Right lobe of liver (tissue), 6 donors: ENCODE measurements around the gene SRP54. TPM values are rescaled to one million over a fixed set of nuclear protein-coding genes. Genes with fewer than 3 reads are reported as not detected.

ENCODE experiments used
- ATAC-seq, 4 donors: fragments of 200-7000 bp; cut with Tn5 transposase; one replicate each; pipeline ENCODE4 v1.9.1; 2020; ENCODE audit warnings: mild to moderate bottlenecking in 4 of 4, moderate library complexity in 4 of 4
- DNase-seq, 3 donors: peaks; one replicate each; pipeline ENCODE4 v3.0.0-alpha.2; 2020
- H3K27ac ChIP-seq, 3 donors: fragments of 200-600 bp; one replicate each; pipeline ENCODE4 v1.8.0; 2022
- H3K27me3 ChIP-seq, 2 donors: fragments of 200-600 bp; one replicate each; pipeline ENCODE4 v1.8.0; 2022
- H3K36me3 ChIP-seq, 4 donors: fragments of 200-600 bp; sonication (generic) in 1 of 4; one replicate each; pipeline versions ENCODE4 v1.5.1 to v1.8.0; 2017 to 2022; ENCODE audit warnings: control low read depth in 1 of 4
- H3K4me1 ChIP-seq, 4 donors: fragments of 200-600 bp; sonication (generic) in 1 of 4; one replicate each; pipeline versions ENCODE4 v1.5.1 to v1.8.0; 2017 to 2022; ENCODE audit warnings: control low read depth in 1 of 4
- H3K4me3 ChIP-seq, 3 donors: fragments of 200-600 bp; one replicate each; pipeline ENCODE4 v1.8.0; 2022
- H3K9me3 ChIP-seq, 4 donors: fragments of 200-600 bp; sonication (generic) in 1 of 4; one replicate each; pipeline versions ENCODE4 v1.5.1 to v1.8.0; 2017 to 2022; ENCODE audit warnings: control low read depth in 1 of 4
- POLR2A ChIP-seq: fragments of 450-650 bp; IDR thresholded peaks from one replicate; pipeline ENCODE4 v1.6.1; 2017; ENCODE audit warnings: antibody characterized with exemption, mild to moderate bottlenecking
- WGBS: methylation state at CpG from one replicate; pipeline ENCODE4 v1.1.6; 2018; ENCODE audit warnings: low coverage, low lambda C conversion rate; ENCODE audit not compliant: insufficient coverage; ENCODE audit errors: missing lambda C conversion rate; 5-methylcytosine and 5-hydroxymethylcytosine counted together
- intact Hi-C, 2 donors: fragments of 100-400 bp; cut with DNase I; formaldehyde crosslinking; loops; one replicate each; pipeline versions ENCODE4 v1.11.2 to v1.14.1; 2022
- total RNA-seq, 6 experiments: library from RNA; depleted of rRNA in 2 of 6; stranded (reverse); fragments of >200 nt in 2 of 6; fragmentation: NEBNext Ultra II Directional in 3 of 6; extraction: Animal tissue kit (Norgen Biotek cat#: 25700) in 3 of 6; gene quantifications; one replicate each; pipeline versions ENCODE4 v1.1.0 to v1.2.4, GENCODE V29; 2016 to 2023
- TF ChIP-seq, protein P1 (sequence below), 4 donors: fragments of 200-600 bp in 3 of 4; fragments of 450-650 bp in 1 of 4; IDR thresholded peaks; one replicate each; pipeline versions ENCODE4 v1.5.1 to v1.8.0; 2016 to 2022; ENCODE audit warnings: antibody characterized with exemption in 4 of 4, mild to moderate bottlenecking in 2 of 4
- donor health status: DM: no; HTN: yes; CAD: no.
- donor health status: DM: no; HTN: no; CAD: no.
- donor health status: DM: no; HTN: no; CAD: no.
- donor health status: DM: no; HTN: yes; CAD: no.
- donor health status: DM: no; HTN: yes; CAD: no.

SRP54 gene
- total RNA-seq, 6 experiments from 2014 or later = 35.1 to 46.7 (median 41.0) TPM

DNA sequence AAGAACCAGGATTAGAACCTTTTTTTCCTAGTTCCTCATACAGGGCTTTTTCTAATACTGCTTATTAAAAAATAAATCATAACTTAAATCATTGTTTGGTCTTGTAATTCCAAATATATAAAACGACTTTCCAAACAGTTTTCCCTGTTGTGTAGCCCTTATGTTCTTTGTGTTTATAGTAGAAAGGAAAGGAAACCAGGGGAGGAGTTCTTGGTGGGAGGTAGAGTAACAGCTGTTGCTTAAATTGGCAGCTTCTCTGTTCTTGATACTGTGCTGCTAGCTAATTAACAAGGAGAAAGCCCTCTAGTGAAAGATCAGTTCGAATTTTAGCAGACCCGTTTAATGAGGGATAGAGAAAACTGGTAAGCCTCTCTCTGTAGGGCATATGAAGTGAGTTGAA, 15.0 kb downstream of the SRP54 start:
- H3K9me3 ChIP-seq = no peaks in the 10 kb centered on the region
- TF ChIP-seq, protein P1, sequence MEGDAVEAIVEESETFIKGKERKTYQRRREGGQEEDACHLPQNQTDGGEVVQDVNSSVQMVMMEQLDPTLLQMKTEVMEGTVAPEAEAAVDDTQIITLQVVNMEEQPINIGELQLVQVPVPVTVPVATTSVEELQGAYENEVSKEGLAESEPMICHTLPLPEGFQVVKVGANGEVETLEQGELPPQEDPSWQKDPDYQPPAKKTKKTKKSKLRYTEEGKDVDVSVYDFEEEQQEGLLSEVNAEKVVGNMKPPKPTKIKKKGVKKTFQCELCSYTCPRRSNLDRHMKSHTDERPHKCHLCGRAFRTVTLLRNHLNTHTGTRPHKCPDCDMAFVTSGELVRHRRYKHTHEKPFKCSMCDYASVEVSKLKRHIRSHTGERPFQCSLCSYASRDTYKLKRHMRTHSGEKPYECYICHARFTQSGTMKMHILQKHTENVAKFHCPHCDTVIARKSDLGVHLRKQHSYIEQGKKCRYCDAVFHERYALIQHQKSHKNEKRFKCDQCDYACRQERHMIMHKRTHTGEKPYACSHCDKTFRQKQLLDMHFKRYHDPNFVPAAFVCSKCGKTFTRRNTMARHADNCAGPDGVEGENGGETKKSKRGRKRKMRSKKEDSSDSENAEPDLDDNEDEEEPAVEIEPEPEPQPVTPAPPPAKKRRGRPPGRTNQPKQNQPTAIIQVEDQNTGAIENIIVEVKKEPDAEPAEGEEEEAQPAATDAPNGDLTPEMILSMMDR (IDR thresholded peaks at IDR 0.05) = no peak
- TF ChIP-seq POLR2A = no peak
- no peak overlapping the region for H3K4me3 ChIP-seq
- 38% methylated on average over 3 of the region's 3 CpGs for WGBS
- no peak for DNase-seq
- no peak for ATAC-seq
- H3K36me3 ChIP-seq = peaks cover 0 to 6% (median 4%) of the 10 kb centered on the region in 4 donors
- intact Hi-C loops = no loop called here
- H3K27ac ChIP-seq = peak overlapping the region in 1 of 3 donors; percentile 6
- H3K4me1 ChIP-seq = peaks cover 0 to 49% (median 11%) of the 10 kb centered on the region in 4 donors
- H3K27me3 ChIP-seq = no peaks in the 10 kb centered on the region

DNA sequence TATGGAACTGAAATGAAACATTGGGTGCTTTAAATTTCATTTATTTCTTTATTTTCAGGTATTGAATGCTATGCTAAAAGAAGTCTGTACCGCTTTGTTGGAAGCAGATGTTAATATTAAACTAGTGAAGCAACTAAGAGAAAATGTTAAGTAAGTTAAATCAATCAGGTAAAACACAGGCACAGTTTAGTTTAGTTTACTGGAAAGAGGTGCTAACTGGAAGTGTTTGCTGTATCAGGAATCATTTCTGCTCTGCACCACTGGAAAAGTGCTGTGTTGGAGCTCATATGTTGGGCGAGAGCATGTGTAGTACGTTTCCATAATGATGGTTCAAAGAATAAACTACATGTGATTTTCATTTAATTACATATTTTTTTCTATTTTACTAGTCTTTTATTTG, 16.7 kb downstream of the SRP54 start:
- peak overlapping the region; percentile 12 to 54 (median 44) for H3K27ac ChIP-seq
- no peak for DNase-seq
- no peaks in the 10 kb centered on the region for H3K27me3 ChIP-seq
- 30% methylated on average over 3 of the region's 3 CpGs for WGBS
- ATAC-seq = peak; percentile 79 to 88 (median 82)
- H3K9me3 ChIP-seq = no peaks in the 10 kb centered on the region
- intact Hi-C loops = no loop called here
- no peak overlapping the region for H3K4me3 ChIP-seq
- TF ChIP-seq, protein P1 (IDR thresholded peaks at IDR 0.05) = no peak
- TF ChIP-seq POLR2A = peak; percentile 47
- H3K36me3 ChIP-seq = peaks cover 0 to 14% (median 6%) of the 10 kb centered on the region in 4 donors
- peaks cover 0 to 37% (median 11%) of the 10 kb centered on the region in 4 donors for H3K4me1 ChIP-seq

DNA sequence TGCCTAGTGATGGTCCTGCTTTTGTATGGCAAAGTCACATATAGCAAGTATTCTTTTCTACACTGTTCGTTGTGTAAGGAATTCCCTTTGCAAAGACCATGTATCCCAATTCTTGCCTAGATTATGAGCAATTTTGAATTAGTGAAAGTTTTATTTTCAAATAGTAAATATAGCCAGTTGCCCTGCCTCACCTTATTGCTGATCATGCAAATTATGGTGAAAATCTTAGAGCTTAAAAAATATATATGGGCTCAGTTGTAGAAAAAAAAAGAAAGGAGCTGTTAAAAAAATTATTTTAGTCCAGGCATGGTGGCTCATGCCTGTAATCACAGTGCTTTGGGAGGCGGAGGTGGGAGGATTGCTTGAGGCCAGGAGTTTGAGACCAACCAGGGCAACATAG, 18.8 kb downstream of the SRP54 start:
- TF ChIP-seq, protein P1 (IDR thresholded peaks at IDR 0.05) = no peak
- TF ChIP-seq POLR2A = no peak
- H3K27me3 ChIP-seq = no peaks in the 10 kb centered on the region
- intact Hi-C loops = no loop called here
- H3K4me1 ChIP-seq = peaks cover 0 to 27% (median 11%) of the 10 kb centered on the region in 4 donors
- H3K9me3 ChIP-seq = no peaks in the 10 kb centered on the region
- DNase-seq = no peak
- no peak for ATAC-seq
- H3K36me3 ChIP-seq = peaks cover 0 to 27% (median 6%) of the 10 kb centered on the region in 4 donors
- no peak overlapping the region for H3K4me3 ChIP-seq
- 100% methylated on average over 2 of the region's 2 CpGs for WGBS
- H3K27ac ChIP-seq = no peak overlapping the region

DNA sequence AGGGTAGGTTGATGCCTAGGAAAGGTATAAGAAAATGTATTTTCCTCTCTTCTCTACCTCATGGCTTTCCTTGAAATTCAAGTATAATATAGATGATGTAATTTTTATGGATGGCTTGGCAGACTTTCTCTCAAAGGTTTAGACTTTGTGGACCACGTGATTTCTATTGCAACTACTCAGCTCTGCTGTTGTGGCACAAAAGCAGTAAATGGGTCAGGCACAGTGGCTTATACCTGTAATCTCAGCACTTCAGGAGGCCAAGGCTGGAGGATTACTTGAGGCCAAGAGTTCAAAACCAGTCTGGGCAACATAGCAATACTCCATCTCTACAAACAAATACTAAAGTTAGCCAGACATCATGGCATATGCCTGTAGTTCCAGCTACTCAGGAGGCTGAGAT, 22.0 kb downstream of the SRP54 start:
- H3K36me3 ChIP-seq = peaks cover 0 to 50% (median 8%) of the 10 kb centered on the region in 4 donors
- WGBS = 78% methylated on average over 1 of the region's 1 CpG
- ATAC-seq = no peak

More for the DNA sequence above, 22.0 kb downstream of the SRP54 start:
- Histone ChIP-seq H3K4me3 (no peak overlapping the region), H3K27ac (no peak overlapping the region), H3K4me1 (peaks cover 0 to 10% (median 3%) of the 10 kb centered on the region in 4 donors), H3K9me3 (no peaks in the 10 kb centered on the region), H3K27me3 (no peaks in the 10 kb centered on the region)
- DNase-seq = no peak
- TF ChIP-seq, protein P1 (IDR thresholded peaks at IDR 0.05) = no peak
- TF ChIP-seq POLR2A = no peak
- intact Hi-C loops = no loop called here
